Neural progenitor cell (in vitro differentiated cells): ENCODE results near the gene SPAG6. TPM values are rescaled to one million over a fixed set of nuclear protein-coding genes. Genes with fewer than 3 reads are reported as not detected.

Source experiments
- DNase-seq: peaks from one replicate; pipeline ENCODE4 v3.0.0-alpha.2; 2016; ENCODE audit warnings: low spot score
- H2AFZ ChIP-seq: fragments of 200-600 bp; sonication (generic); replicated peaks from 2 replicates; pipeline ENCODE4 v1.6.1; 2016; ENCODE audit warnings: antibody characterized with exemption
- H3F3A ChIP-seq: fragments of 200-600 bp; sonication (generic); 2 replicates; pipeline ENCODE4 v1.6.1; 2016; ENCODE audit warnings: antibody characterized with exemption, low read depth
- H3K27ac ChIP-seq: fragments of 200-600 bp; sonication (generic); 2 replicates; pipeline ENCODE4 v1.5.1; 2016; ENCODE audit warnings: mild to moderate bottlenecking
- H3K27me3 ChIP-seq: fragments of 200-600 bp; sonication (generic); 2 replicates; pipeline ENCODE4 v1.6.1; 2016; ENCODE audit warnings: mild to moderate bottlenecking, moderate library complexity
- H3K36me3 ChIP-seq: fragments of 200-600 bp; sonication (generic); 2 replicates; pipeline ENCODE4 v1.5.1; 2016
- H3K4me1 ChIP-seq: fragments of 200-600 bp; sonication (generic); 2 replicates; pipeline ENCODE4 v1.6.1; 2016; ENCODE audit warnings: mixed run types
- H3K4me2 ChIP-seq: fragments of 200-600 bp; sonication (generic); 2 replicates; pipeline ENCODE4 v1.6.1; 2016
- H3K4me3 ChIP-seq: fragments of 200-600 bp; sonication (generic); 2 replicates; pipeline ENCODE4 v1.5.1; 2016
- H3K79me2 ChIP-seq: fragments of 200-600 bp; sonication (generic); 2 replicates; pipeline ENCODE4 v1.6.1; 2016; ENCODE audit warnings: low read depth
- H3K9ac ChIP-seq: fragments of 200-600 bp; sonication (generic); 2 replicates; pipeline ENCODE4 v1.6.1; 2016
- H3K9me3 ChIP-seq: fragments of 200-600 bp; sonication (generic); 2 replicates; pipeline ENCODE4 v1.5.1; 2016; ENCODE audit warnings: low read depth
- H4K20me1 ChIP-seq: fragments of 200-600 bp; sonication (generic); 2 replicates; pipeline ENCODE4 v1.6.1; 2016; ENCODE audit warnings: low read depth
- H3K27ac Mint-ChIP-seq: 3 replicates; pipeline ENCODE4 v1.8.0; 2021; ENCODE audit warnings: mixed read lengths
- H3K27me3 Mint-ChIP-seq: 2 replicates; pipeline ENCODE4 v1.8.0; 2022; ENCODE audit warnings: low read depth, mild to moderate bottlenecking, inconsistent platforms, moderate library complexity, mixed read lengths; ENCODE audit not compliant: insufficient read depth
- H3K36me3 Mint-ChIP-seq: 3 replicates; pipeline ENCODE4 v1.8.0; 2021; ENCODE audit warnings: mixed read lengths
- H3K4me1 Mint-ChIP-seq: 3 replicates; pipeline ENCODE4 v1.8.0; 2021; ENCODE audit warnings: mixed read lengths
- H3K4me3 Mint-ChIP-seq: 3 replicates; pipeline ENCODE4 v1.8.0; 2021; ENCODE audit warnings: mild to moderate bottlenecking, moderate library complexity, mixed read lengths
- H3K9me3 Mint-ChIP-seq: 3 replicates; pipeline ENCODE4 v1.8.0; 2020; ENCODE audit warnings: mixed read lengths
- CTCF ChIP-seq: fragments of 200-600 bp; sonication (generic); IDR thresholded peaks from 2 replicates; pipeline ENCODE4 v1.5.1; 2017; ENCODE audit warnings: antibody characterized with exemption, mild to moderate bottlenecking
- EZH2 ChIP-seq: fragments of 200-600 bp; sonication (generic); IDR thresholded peaks from 2 replicates; pipeline ENCODE4 v1.6.1; 2017; ENCODE audit warnings: antibody characterized with exemption, mild to moderate bottlenecking, moderate library complexity
- EZH2phosphoT487 ChIP-seq: fragments of 200-600 bp; sonication (generic); IDR thresholded peaks from 2 replicates; pipeline ENCODE4 v1.6.1; 2017; ENCODE audit warnings: antibody characterized with exemption
- total RNA-seq: library from RNA; depleted of rRNA; stranded (reverse); fragments of >200 nt; gene quantifications from 2 replicates; pipeline ENCODE4 v1.2.3, GENCODE V29; 2015; ENCODE audit warnings: low replicate concordance

SPAG6 gene
- total RNA-seq, 1 donor from 2014 or later = 0.71 TPM

GRCh38 chr10:22447068-22447467 is 101.8 kb downstream of the SPAG6 start:
- Histone ChIP-seq H3K4me3 (no peak overlapping the region), H3K9me3 (no peaks in the 10 kb centered on the region), H3K9ac (no peak overlapping the region), H3K4me1 (no peaks in the 10 kb centered on the region), H3K27ac (no peak overlapping the region), H2AFZ (no peak overlapping the region), H3K27me3 (peaks cover 18% of the 10 kb centered on the region), H3K36me3 (no peaks in the 10 kb centered on the region), H3F3A (no peaks in the 10 kb centered on the region), H3K4me2 (no peak overlapping the region), H3K79me2 (no peaks in the 10 kb centered on the region), H4K20me1 (no peaks in the 10 kb centered on the region)
- Mint-ChIP-seq H3K36me3 (peaks cover 3% of the 10 kb centered on the region), H3K4me1 (peaks cover 13% of the 10 kb centered on the region), H3K27ac (no peak overlapping the region), H3K9me3 (peaks cover 11% of the 10 kb centered on the region), H3K4me3 (no peak overlapping the region), H3K27me3 (peaks cover 2% of the 10 kb centered on the region)
- DNase-seq = no peak
- no peak for TF ChIP-seq EZH2phosphoT487
- TF ChIP-seq CTCF = no peak
- no peak for TF ChIP-seq EZH2

GRCh38 chr10:22451346-22451745 is 106.0 kb downstream of the SPAG6 start:
- Histone ChIP-seq H3K36me3 (no peaks in the 10 kb centered on the region), H3K4me3 (no peak overlapping the region), H3K79me2 (no peaks in the 10 kb centered on the region), H3K9ac (no peak overlapping the region), H3K4me1 (peaks cover 8% of the 10 kb centered on the region), H3F3A (no peaks in the 10 kb centered on the region), H2AFZ (no peak overlapping the region), H3K9me3 (no peaks in the 10 kb centered on the region), H3K27ac (no peak overlapping the region), H3K4me2 (no peak overlapping the region), H4K20me1 (no peaks in the 10 kb centered on the region), H3K27me3 (no peaks in the 10 kb centered on the region)
- TF ChIP-seq EZH2phosphoT487 = no peak
- no peak for TF ChIP-seq CTCF
- TF ChIP-seq EZH2 = no peak
- H3K4me3 Mint-ChIP-seq = no peak overlapping the region
- peaks cover 3% of the 10 kb centered on the region for H3K36me3 Mint-ChIP-seq
- peak overlapping the region; percentile 50 for H3K27ac Mint-ChIP-seq
- peaks cover 31% of the 10 kb centered on the region for H3K4me1 Mint-ChIP-seq
- DNase-seq = no peak
- H3K9me3 Mint-ChIP-seq = peaks cover 18% of the 10 kb centered on the region
- H3K27me3 Mint-ChIP-seq = peaks cover 9% of the 10 kb centered on the region

- H3K9me3 Mint-ChIP-seq = peaks cover 18% of the 10 kb centered on the region
- H3K27me3 Mint-ChIP-seq = peaks cover 12% of the 10 kb centered on the region
- TF ChIP-seq EZH2 (no peak), EZH2phosphoT487 (no peak), CTCF (no peak)
- H2AFZ ChIP-seq = no peak overlapping the region
- peaks cover 45% of the 10 kb centered on the region for H3K4me1 Mint-ChIP-seq
- H3F3A ChIP-seq = no peaks in the 10 kb centered on the region
- H3K4me3 ChIP-seq = no peak overlapping the region
- H3K27ac ChIP-seq = no peak overlapping the region
- H3K27me3 ChIP-seq = no peaks in the 10 kb centered on the region
- H3K4me1 ChIP-seq = peaks cover 8% of the 10 kb centered on the region
- no peaks in the 10 kb centered on the region for H3K36me3 ChIP-seq
- H3K9ac ChIP-seq = no peak overlapping the region
- no peaks in the 10 kb centered on the region for H3K9me3 ChIP-seq
- H3K79me2 ChIP-seq = no peaks in the 10 kb centered on the region
- no peak for DNase-seq
- H3K4me2 ChIP-seq = no peak overlapping the region
- no peaks in the 10 kb centered on the region for H4K20me1 ChIP-seq
- H3K27ac Mint-ChIP-seq = peak overlapping the region; percentile 93
- H3K4me3 Mint-ChIP-seq = no peak overlapping the region
- peaks cover 3% of the 10 kb centered on the region for H3K36me3 Mint-ChIP-seq
Observed at GRCh38 chr10:22453320-22453719, 108.0 kb downstream of the SPAG6 start.
